ENCODE data around the gene TCF7L1. TPM values are rescaled to one million over a fixed set of nuclear protein-coding genes. Genes with fewer than 3 reads are reported as not detected.

TCF7L1 gene
- total and polyA plus RNA-seq, 2 of the 13 experiments (the other 11 are each of a cell fraction or from before 2014, with no cell fraction given), result 0.04 to 0.15 TPM

GRCh38 chr2:85326406-85327159, 193.4 kb downstream of the TCF7L1 start (continued):
- TF ChIP-seq ZNF850 (CRISPR knock-in tag; conservative IDR thresholded peaks at IDR 0.05) (no peak), ZNF235 (CRISPR knock-in tag; IDR thresholded peaks at IDR 0.05; ENCODE audit: borderline replicate concordance) (no peak), ISL2 (CRISPR knock-in tag; IDR thresholded peaks at IDR 0.05) (no peak), ZNF576 (CRISPR knock-in tag; IDR thresholded peaks at IDR 0.05) (no peak), AKAP8 (CRISPR knock-in tag; IDR thresholded peaks at IDR 0.05) (no peak), SKI (IDR thresholded peaks at IDR 0.05; ENCODE audit: partially characterized antibody) (no peak), ZNF337 (CRISPR knock-in tag; IDR thresholded peaks at IDR 0.05; ENCODE audit: borderline replicate concordance, low read depth) (no peak), TBL1XR1 (IDR thresholded peaks at IDR 0.05; ENCODE audit: borderline replicate concordance, low read length, partially characterized antibody) (no peak), HMGXB4 (CRISPR knock-in tag; IDR thresholded peaks at IDR 0.05; ENCODE audit: borderline replicate concordance in 1 of 2, low read depth in 1 of 2) (peak in 1 of 2 experiments; percentile 30; a peak in 1 of 4 replicates), MED1 (CRISPR knock-in tag; IDR thresholded peaks at IDR 0.05) (peak; percentile 66), GATAD1 (CRISPR knock-in tag; IDR thresholded peaks at IDR 0.05) (peak; percentile 23; the same call in 1 of the 2 replicates), RBM39 (IDR thresholded peaks at IDR 0.05; ENCODE audit: low read depth, low read length, poor library complexity, severe bottlenecking) (no peak), MAF1 (CRISPR knock-in tag; IDR thresholded peaks at IDR 0.05; ENCODE audit: borderline replicate concordance) (no peak; the same call in 1 of the 2 replicates), ZNF558 (CRISPR knock-in tag; IDR thresholded peaks at IDR 0.05; ENCODE audit: borderline replicate concordance) (no peak), ZFP62 (CRISPR knock-in tag; IDR thresholded peaks at IDR 0.05) (no peak), SRY (CRISPR knock-in tag; IDR thresholded peaks at IDR 0.05) (peak; percentile 45; the same call in 1 of the 2 replicates), HINFP (CRISPR knock-in tag; IDR thresholded peaks at IDR 0.05; ENCODE audit: low read depth) (no peak), SMYD3 (CRISPR knock-in tag; IDR thresholded peaks at IDR 0.05) (no peak), ZNF772 (CRISPR knock-in tag; IDR thresholded peaks at IDR 0.05) (no peak)

Measured in HepG2 (cell line).